Loucy (cell line): ENCODE results near the gene ZNF280C.

ENCODE experiments used
- H2AFZ ChIP-seq: fragments of 200-600 bp; sonication (generic); 2 replicates; pipeline ENCODE4 v1.6.0; 2016; ENCODE audit warnings: antibody characterized with exemption, mild to moderate bottlenecking, low read length, moderate library complexity
- H3F3A ChIP-seq: fragments of 200-600 bp; 2 replicates; pipeline ENCODE4 v1.6.0; 2016; ENCODE audit warnings: antibody characterized with exemption, low read depth, mild to moderate bottlenecking
- H3K27me3 ChIP-seq: fragments of 200-600 bp; sonication (generic); 2 replicates; pipeline ENCODE4 v1.6.1; 2014; ENCODE audit warnings: low read length, mild to moderate bottlenecking; ENCODE audit not compliant: insufficient read depth, poor library complexity, severe bottlenecking
- H3K36me3 ChIP-seq: fragments of 200-600 bp; sonication (generic); 2 replicates; pipeline ENCODE4 v1.6.1; 2016; ENCODE audit warnings: low read length; ENCODE audit not compliant: insufficient read depth
- H3K4me1 ChIP-seq: fragments of 200-600 bp; sonication (generic); 2 replicates; pipeline ENCODE4 v1.5.1; 2014; ENCODE audit warnings: low read length, mild to moderate bottlenecking; ENCODE audit not compliant: insufficient read depth, poor library complexity, severe bottlenecking
- H3K4me2 ChIP-seq: fragments of 200-600 bp; sonication (generic); 2 replicates; pipeline ENCODE4 v1.6.0; 2014; ENCODE audit warnings: antibody characterized with exemption, low read length, low read depth, mild to moderate bottlenecking; ENCODE audit not compliant: poor library complexity, severe bottlenecking
- H3K4me3 ChIP-seq: fragments of 200-600 bp; sonication (generic); 2 replicates; pipeline ENCODE4 v1.5.1; 2014; ENCODE audit warnings: low read length, mild to moderate bottlenecking, mixed read lengths; ENCODE audit not compliant: poor library complexity, severe bottlenecking
- H3K79me2 ChIP-seq: fragments of 200-600 bp; sonication (generic); 2 replicates; pipeline ENCODE4 v1.6.1; 2014; ENCODE audit warnings: low read length; ENCODE audit not compliant: insufficient read depth
- H3K9ac ChIP-seq: fragments of 200-600 bp; sonication (generic); 2 replicates; pipeline ENCODE4 v1.6.0; 2014; ENCODE audit warnings: mild to moderate bottlenecking, low read depth, low read length, moderate library complexity; ENCODE audit not compliant: poor library complexity, severe bottlenecking
- H3K9me2 ChIP-seq: fragments of 200-600 bp; sonication (generic); replicated peaks from 2 replicates; pipeline ENCODE4 v1.6.1; 2016; ENCODE audit warnings: low read depth, low read length, mixed read lengths
- H3K9me3 ChIP-seq: fragments of 200-600 bp; sonication (generic); 2 replicates; pipeline ENCODE4 v1.6.1; 2014; ENCODE audit warnings: mild to moderate bottlenecking, antibody characterized with exemption, low read length, low read depth; ENCODE audit not compliant: insufficient read depth
- H4K20me1 ChIP-seq: fragments of 200-600 bp; sonication (generic); 2 replicates; pipeline ENCODE4 v1.6.0; 2014; ENCODE audit warnings: antibody characterized with exemption, low read length, mild to moderate bottlenecking; ENCODE audit not compliant: insufficient read depth, poor library complexity, severe bottlenecking
- EZH2phosphoT487 ChIP-seq: fragments of 200-600 bp; IDR thresholded peaks from 2 replicates; pipeline ENCODE4 v1.6.1; 2018; ENCODE audit warnings: antibody characterized with exemption, mild to moderate bottlenecking, moderate library complexity, borderline replicate concordance
- TF ChIP-seq, protein P1 (sequence below): fragments of 200-600 bp; sonication (generic); conservative IDR thresholded peaks from 2 replicates; pipeline ENCODE4 v1.5.1; 2014; ENCODE audit warnings: mild to moderate bottlenecking, antibody characterized with exemption, low read length

The ZNF280C gene

GRCh38 chrX:130267956-130268448 lies 697 bp downstream of the ZNF280C start:
- Histone ChIP-seq H3K9me2 (no peaks in the 10 kb centered on the region), H3K9ac (peak overlapping the region; percentile 76), H3K9me3 (no peaks in the 10 kb centered on the region), H3K4me1 (peaks cover 21% of the 10 kb centered on the region), H3F3A (no peaks in the 10 kb centered on the region), H3K79me2 (peaks cover 32% of the 10 kb centered on the region), H3K4me2 (peak overlapping the region; percentile 85), H3K27me3 (no peaks in the 10 kb centered on the region), H3K36me3 (no peaks in the 10 kb centered on the region), H2AFZ (peak overlapping the region; percentile 63), H4K20me1 (peaks cover 18% of the 10 kb centered on the region), H3K4me3 (peak overlapping the region; percentile 82)
- no peak for TF ChIP-seq EZH2phosphoT487
- TF ChIP-seq, protein P1, sequence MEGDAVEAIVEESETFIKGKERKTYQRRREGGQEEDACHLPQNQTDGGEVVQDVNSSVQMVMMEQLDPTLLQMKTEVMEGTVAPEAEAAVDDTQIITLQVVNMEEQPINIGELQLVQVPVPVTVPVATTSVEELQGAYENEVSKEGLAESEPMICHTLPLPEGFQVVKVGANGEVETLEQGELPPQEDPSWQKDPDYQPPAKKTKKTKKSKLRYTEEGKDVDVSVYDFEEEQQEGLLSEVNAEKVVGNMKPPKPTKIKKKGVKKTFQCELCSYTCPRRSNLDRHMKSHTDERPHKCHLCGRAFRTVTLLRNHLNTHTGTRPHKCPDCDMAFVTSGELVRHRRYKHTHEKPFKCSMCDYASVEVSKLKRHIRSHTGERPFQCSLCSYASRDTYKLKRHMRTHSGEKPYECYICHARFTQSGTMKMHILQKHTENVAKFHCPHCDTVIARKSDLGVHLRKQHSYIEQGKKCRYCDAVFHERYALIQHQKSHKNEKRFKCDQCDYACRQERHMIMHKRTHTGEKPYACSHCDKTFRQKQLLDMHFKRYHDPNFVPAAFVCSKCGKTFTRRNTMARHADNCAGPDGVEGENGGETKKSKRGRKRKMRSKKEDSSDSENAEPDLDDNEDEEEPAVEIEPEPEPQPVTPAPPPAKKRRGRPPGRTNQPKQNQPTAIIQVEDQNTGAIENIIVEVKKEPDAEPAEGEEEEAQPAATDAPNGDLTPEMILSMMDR = no peak

DNA sequence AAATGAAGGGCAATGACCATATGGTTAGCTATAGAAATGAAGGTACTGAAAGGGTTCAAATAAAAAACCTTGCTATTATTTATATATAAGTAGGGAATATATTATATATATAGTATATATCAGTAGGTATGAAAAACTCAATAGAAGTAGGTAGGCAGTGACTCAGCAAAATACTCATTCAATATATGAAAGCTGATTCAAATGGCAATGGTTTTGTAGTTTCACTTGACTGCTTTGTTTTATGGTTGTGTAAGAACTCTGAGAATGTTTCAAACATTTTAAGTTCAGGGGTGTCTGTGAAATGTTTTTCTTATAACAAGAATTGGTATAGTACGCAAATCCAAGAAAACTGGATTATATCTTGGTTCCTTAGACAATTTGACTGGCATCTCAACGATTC lies 4.1 kb downstream of the ZNF280C start:
- H3K36me3 ChIP-seq = no peaks in the 10 kb centered on the region
- peaks cover 21% of the 10 kb centered on the region for H3K4me1 ChIP-seq
- no peak for TF ChIP-seq EZH2phosphoT487
- TF ChIP-seq, protein P1 = no peak
- H3K4me2 ChIP-seq = peak overlapping the region; percentile 85
- peaks cover 18% of the 10 kb centered on the region for H4K20me1 ChIP-seq
- no peak overlapping the region for H3K4me3 ChIP-seq
- peaks cover 32% of the 10 kb centered on the region for H3K79me2 ChIP-seq
- no peaks in the 10 kb centered on the region for H3K27me3 ChIP-seq
- no peaks in the 10 kb centered on the region for H3K9me2 ChIP-seq
- no peak overlapping the region for H2AFZ ChIP-seq
- H3K9me3 ChIP-seq = no peaks in the 10 kb centered on the region
- H3K9ac ChIP-seq = no peak overlapping the region
- no peaks in the 10 kb centered on the region for H3F3A ChIP-seq

GRCh38 chrX:130263016-130263415 lies 5.7 kb downstream of the ZNF280C start:
- H3K4me1 ChIP-seq = peaks cover 21% of the 10 kb centered on the region
- no peak overlapping the region for H3K9ac ChIP-seq
- no peaks in the 10 kb centered on the region for H3K9me2 ChIP-seq
- TF ChIP-seq EZH2phosphoT487 = no peak
- TF ChIP-seq, protein P1 = no peak
- H3K27me3 ChIP-seq = no peaks in the 10 kb centered on the region
- H3K4me3 ChIP-seq = no peak overlapping the region
- no peaks in the 10 kb centered on the region for H3K36me3 ChIP-seq
- peaks cover 31% of the 10 kb centered on the region for H3K79me2 ChIP-seq
- H3K4me2 ChIP-seq = no peak overlapping the region
- H2AFZ ChIP-seq = no peak overlapping the region
- H4K20me1 ChIP-seq = peaks cover 18% of the 10 kb centered on the region
- no peaks in the 10 kb centered on the region for H3K9me3 ChIP-seq
- H3F3A ChIP-seq = no peaks in the 10 kb centered on the region
